CD1c-positive myeloid dendritic cell (primary cell): ENCODE results near the gene OR8B8.
"Not testable (repeated sequence)": the region's sequence is repeated elsewhere in the genome, so short reads cannot be mapped to it uniquely, and the experiment has no call there.

Experiments used
- DNase-seq: peaks from one replicate; pipeline ENCODE4 v3.0.0-alpha.2; 2016; ENCODE audit errors: extremely low spot score

Gene OR8B8

GRCh38 chr11:124441519-124441918, 4.0 kb downstream of the OR8B8 start:
- no peak for DNase-seq

- DNase-seq, result no peak
Measured at GRCh38 chr11:124441081-124441480, 4.4 kb downstream of the OR8B8 start.

- DNase-seq, result no peak
Measured at GRCh38 chr11:124440608-124441007, 4.9 kb downstream of the OR8B8 start.

- no peak for DNase-seq
Measured at GRCh38 chr11:124434699-124435098, 10.8 kb downstream of the OR8B8 start.

GRCh38 chr11:124429599-124429998, 15.9 kb downstream of the OR8B8 start:
- no peak for DNase-seq

- DNase-seq, result no peak
Measured at GRCh38 chr11:124424384-124424921, 21.0 kb downstream of the OR8B8 start, which contains the start of gene OR8B4. Gene OR8B4 (minus strand): TSS chr11:124424871. CDS start chr11:124424871, 0 bp downstream.

- DNase-seq, result no peak
Measured at GRCh38 chr11:124421043-124421442, 24.5 kb downstream of the OR8B8 start.

GRCh38 chr11:124415356-124415923, 30.1 kb downstream of the OR8B8 start:
- peak; percentile 57 for DNase-seq

- DNase-seq, result no peak
Measured at GRCh38 chr11:124409906-124410305, 35.6 kb downstream of the OR8B8 start.

GRCh38 chr11:124405581-124405980, 39.9 kb downstream of the OR8B8 start:
- no peak for DNase-seq

- not testable (repeated sequence) for DNase-seq
Measured at GRCh38 chr11:124403186-124403585, 42.3 kb downstream of the OR8B8 start.

GRCh38 chr11:124402326-124402922, 43.1 kb downstream of the OR8B8 start:
- peak; percentile 65 for DNase-seq

GRCh38 chr11:124398924-124399323, 46.6 kb downstream of the OR8B8 start, which contains the start of gene OR8B3:
Gene OR8B3 (minus strand): TSS chr11:124399024. CDS start chr11:124397351, 1,673 bp downstream.
- no peak for DNase-seq

- not testable (repeated sequence) for DNase-seq
Measured at GRCh38 chr11:124396847-124397246, 48.6 kb downstream of the OR8B8 start.

GRCh38 chr11:124394408-124394807, 51.1 kb downstream of the OR8B8 start:
- DNase-seq, result no peak
